Right lobe of liver (tissue), 4 donors: ENCODE measurements around the gene PLPP4.

ENCODE experiments used
- POLR2A ChIP-seq: fragments of 450-650 bp; IDR thresholded peaks from one replicate; pipeline ENCODE4 v1.6.1; 2017; ENCODE audit warnings: antibody characterized with exemption, mild to moderate bottlenecking
- TF ChIP-seq, protein P1 (sequence below), 4 donors: fragments of 200-600 bp in 3 of 4; fragments of 450-650 bp in 1 of 4; IDR thresholded peaks; one replicate each; pipeline versions ENCODE4 v1.5.1 to v1.8.0; 2016 to 2022; ENCODE audit warnings: antibody characterized with exemption in 4 of 4, mild to moderate bottlenecking in 2 of 4
- donor health status: DM: no; HTN: no; CAD: no.
- donor health status: DM: no; HTN: no; CAD: no.
- donor health status: DM: no; HTN: yes; CAD: no.

DNA sequence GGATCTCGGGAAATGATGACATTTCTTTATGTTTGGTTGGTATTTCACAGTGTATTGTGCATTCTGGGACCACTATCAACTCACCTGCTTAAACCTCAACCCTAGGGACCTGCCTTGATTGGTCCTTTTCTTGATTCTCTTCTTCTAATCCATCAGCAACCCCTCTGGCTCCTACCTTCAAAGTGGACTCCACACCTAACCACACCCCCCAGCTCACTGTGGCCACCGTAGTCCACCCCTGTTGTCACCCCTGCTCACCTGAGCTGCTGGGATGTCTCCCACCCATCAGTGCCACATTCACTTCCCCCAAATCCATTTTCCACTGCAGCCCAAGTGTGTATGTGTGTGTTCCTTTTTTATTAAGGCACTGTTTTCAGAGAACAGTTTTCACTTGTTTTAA is 145.0 kb downstream of the PLPP4 start:
- TF ChIP-seq, protein P1, sequence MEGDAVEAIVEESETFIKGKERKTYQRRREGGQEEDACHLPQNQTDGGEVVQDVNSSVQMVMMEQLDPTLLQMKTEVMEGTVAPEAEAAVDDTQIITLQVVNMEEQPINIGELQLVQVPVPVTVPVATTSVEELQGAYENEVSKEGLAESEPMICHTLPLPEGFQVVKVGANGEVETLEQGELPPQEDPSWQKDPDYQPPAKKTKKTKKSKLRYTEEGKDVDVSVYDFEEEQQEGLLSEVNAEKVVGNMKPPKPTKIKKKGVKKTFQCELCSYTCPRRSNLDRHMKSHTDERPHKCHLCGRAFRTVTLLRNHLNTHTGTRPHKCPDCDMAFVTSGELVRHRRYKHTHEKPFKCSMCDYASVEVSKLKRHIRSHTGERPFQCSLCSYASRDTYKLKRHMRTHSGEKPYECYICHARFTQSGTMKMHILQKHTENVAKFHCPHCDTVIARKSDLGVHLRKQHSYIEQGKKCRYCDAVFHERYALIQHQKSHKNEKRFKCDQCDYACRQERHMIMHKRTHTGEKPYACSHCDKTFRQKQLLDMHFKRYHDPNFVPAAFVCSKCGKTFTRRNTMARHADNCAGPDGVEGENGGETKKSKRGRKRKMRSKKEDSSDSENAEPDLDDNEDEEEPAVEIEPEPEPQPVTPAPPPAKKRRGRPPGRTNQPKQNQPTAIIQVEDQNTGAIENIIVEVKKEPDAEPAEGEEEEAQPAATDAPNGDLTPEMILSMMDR (IDR thresholded peaks at IDR 0.05), result no peak
- TF ChIP-seq POLR2A, result no peak
